Right kidney (tissue), 1 donor: Measurements from ENCODE around the gene LDLRAD2.

ENCODE experiments used
- DNase-seq: peaks from one replicate; pipeline ENCODE4 v3.0.0-alpha.2; 2016

The LDLRAD2 gene

GRCh38 chr1:21843996-21844395 lies 31.9 kb downstream of the LDLRAD2 start:
- DNase-seq: no peak

GRCh38 chr1:21845646-21846641 lies 33.9 kb downstream of the LDLRAD2 start:
- DNase-seq: no peak

- DNase-seq: no peak
Observed at GRCh38 chr1:21847223-21848205, 35.4 kb downstream of the LDLRAD2 start.

GRCh38 chr1:21848524-21849174 lies 36.6 kb downstream of the LDLRAD2 start:
- no peak for DNase-seq

GRCh38 chr1:21849909-21850576 lies 38.0 kb downstream of the LDLRAD2 start:
- DNase-seq: no peak

- DNase-seq: no peak
Observed at GRCh38 chr1:21851430-21852250, 39.6 kb downstream of the LDLRAD2 start.

GRCh38 chr1:21852282-21853130 lies 40.4 kb downstream of the LDLRAD2 start:
- DNase-seq: no peak

GRCh38 chr1:21853131-21853427 lies 41.0 kb downstream of the LDLRAD2 start:
- no peak for DNase-seq

- DNase-seq: no peak
Observed at GRCh38 chr1:21854090-21854750, 42.2 kb downstream of the LDLRAD2 start.

GRCh38 chr1:21854751-21855131 lies 42.7 kb downstream of the LDLRAD2 start:
- no peak for DNase-seq

GRCh38 chr1:21855257-21856096 lies 43.4 kb downstream of the LDLRAD2 start:
- DNase-seq: no peak

- DNase-seq: no peak
Observed at GRCh38 chr1:21857142-21857839, 45.2 kb downstream of the LDLRAD2 start.

GRCh38 chr1:21857840-21858670 lies 46.0 kb downstream of the LDLRAD2 start:
- DNase-seq: no peak

GRCh38 chr1:21859669-21860179 lies 47.7 kb downstream of the LDLRAD2 start:
- no peak for DNase-seq

- DNase-seq: no peak
Observed at GRCh38 chr1:21860971-21861370, 48.9 kb downstream of the LDLRAD2 start.

- no peak for DNase-seq
Observed at GRCh38 chr1:21861602-21862429, 49.8 kb downstream of the LDLRAD2 start.
